Thoracic aorta (tissue), 2 donors: ENCODE results near the gene CMTM3. TPM values are rescaled to one million over a fixed set of nuclear protein-coding genes. Genes with fewer than 3 reads are reported as not detected.
A peak's percentile ranks its signal among the peaks of the same experiment; 100 is the strongest.

ENCODE experiments used
- ATAC-seq: fragments of 150-250 bp; one replicate; pipeline ENCODE4 v1.8.0; 2017; ENCODE audit warnings: low read depth; ENCODE audit not compliant: insufficient number of reproducible peaks, low FRiP score
- DNase-seq: peaks from one replicate; pipeline ENCODE4 v3.0.0-alpha.2; 2020; ENCODE audit warnings: low spot score
- H3K27ac ChIP-seq, 2 donors: fragments of 200-600 bp; sonication (generic); 1 replicate in 1 of 2; 2 replicates in 1 of 2; pipeline ENCODE4 v1.5.1; 2016; ENCODE audit warnings: mild to moderate bottlenecking in 2 of 2, moderate library complexity in 2 of 2
- H3K27me3 ChIP-seq: fragments of 200-600 bp; sonication (generic); replicated peaks from 2 replicates; pipeline ENCODE4 v1.6.0; 2016; ENCODE audit warnings: mild to moderate bottlenecking; ENCODE audit not compliant: insufficient read depth
- H3K36me3 ChIP-seq: fragments of 200-600 bp; sonication (generic); one replicate; pipeline ENCODE4 v1.5.1; 2016
- H3K4me1 ChIP-seq, 2 donors: fragments of 200-600 bp; sonication (generic); 1 replicate in 1 of 2; 2 replicates in 1 of 2; pipeline versions ENCODE4 v1.5.1 to v1.6.0; 2016; ENCODE audit warnings: low read depth in 2 of 2, mild to moderate bottlenecking in 1 of 2; ENCODE audit not compliant: control insufficient read depth in 1 of 2
- H3K4me3 ChIP-seq: fragments of 200-600 bp; sonication (generic); 2 replicates; pipeline ENCODE4 v1.5.1; 2016; ENCODE audit warnings: mild to moderate bottlenecking
- H3K9me3 ChIP-seq: fragments of 200-600 bp; sonication (generic); 2 replicates; pipeline ENCODE4 v1.5.1; 2016
- CTCF ChIP-seq: fragments of 200-600 bp; sonication (generic); IDR thresholded peaks from one replicate; pipeline ENCODE4 v1.5.1; 2019; ENCODE audit warnings: antibody characterized with exemption
- total RNA-seq, 2 donors: library from RNA; depleted of rRNA; stranded (reverse); fragments of >200 nt; gene quantifications; one replicate each; pipeline versions ENCODE4 v1.1.0 to v1.2.3, GENCODE V29; 2016

Gene CMTM3
- total RNA-seq, 2 donors from 2014 or later = 16.6 to 20.7 TPM

- Histone ChIP-seq H3K27ac (no peak overlapping the region), H3K4me3 (no peak overlapping the region), H3K27me3 (no peaks in the 10 kb centered on the region), H3K9me3 (no peaks in the 10 kb centered on the region), H3K4me1 (peaks cover 7 to 26% of the 10 kb centered on the region in 2 donors), H3K36me3 (no peaks in the 10 kb centered on the region)
- no peak for TF ChIP-seq CTCF
- no peak for ATAC-seq
- DNase-seq = no peak
These were observed 28.2 kb upstream of the CMTM3 start for GRCh38 chr16:66576296-66576695.

GRCh38 chr16:66578651-66579531, 25.6 kb upstream of the CMTM3 start, which contains the start of gene CMTM2:
CMTM2 (plus strand) TSS chr16:66579463; CDS start chr16:66579608, 145 bp downstream.
- Histone ChIP-seq H3K36me3 (no peaks in the 10 kb centered on the region), H3K27ac (no peak within 1 kb of the TSS), H3K4me1 (peaks cover 7 to 30% of the 10 kb centered on the region in 2 donors), H3K9me3 (no peaks in the 10 kb centered on the region), H3K27me3 (no peaks in the 10 kb centered on the region), H3K4me3 (peak within 1 kb of the TSS; percentile 65)
- TF ChIP-seq CTCF = no peak
- no peak for ATAC-seq
- no peak for DNase-seq

- no peak for TF ChIP-seq CTCF
- no peak overlapping the region for H3K4me3 ChIP-seq
- H3K4me1 ChIP-seq = peaks cover 7 to 30% of the 10 kb centered on the region in 2 donors
- no peaks in the 10 kb centered on the region for H3K36me3 ChIP-seq
- DNase-seq = no peak
- no peak for ATAC-seq
- H3K9me3 ChIP-seq = no peaks in the 10 kb centered on the region
- no peaks in the 10 kb centered on the region for H3K27me3 ChIP-seq
- H3K27ac ChIP-seq = peak overlapping the region in 1 of 2 donors; percentile 30
These were observed 23.8 kb upstream of the CMTM3 start for GRCh38 chr16:66580605-66581209.

- DNase-seq (no peak), ATAC-seq (no peak)
- Histone ChIP-seq H3K27ac (peak overlapping the region in 1 of 2 donors; percentile 30), H3K9me3 (no peaks in the 10 kb centered on the region), H3K4me3 (no peak overlapping the region), H3K4me1 (peaks cover 7 to 30% of the 10 kb centered on the region in 2 donors), H3K27me3 (no peaks in the 10 kb centered on the region), H3K36me3 (no peaks in the 10 kb centered on the region)
- TF ChIP-seq CTCF = no peak
These were observed 23.1 kb upstream of the CMTM3 start for GRCh38 chr16:66581246-66581952.
